ENCODE data around the gene ZNF674. TPM values are rescaled to one million over a fixed set of nuclear protein-coding genes. Genes with fewer than 3 reads are reported as not detected.

ZNF674 gene
- total and polyA plus RNA-seq, 8 donors: 4.1 to 10.8 (median 7.2) TPM

DNA sequence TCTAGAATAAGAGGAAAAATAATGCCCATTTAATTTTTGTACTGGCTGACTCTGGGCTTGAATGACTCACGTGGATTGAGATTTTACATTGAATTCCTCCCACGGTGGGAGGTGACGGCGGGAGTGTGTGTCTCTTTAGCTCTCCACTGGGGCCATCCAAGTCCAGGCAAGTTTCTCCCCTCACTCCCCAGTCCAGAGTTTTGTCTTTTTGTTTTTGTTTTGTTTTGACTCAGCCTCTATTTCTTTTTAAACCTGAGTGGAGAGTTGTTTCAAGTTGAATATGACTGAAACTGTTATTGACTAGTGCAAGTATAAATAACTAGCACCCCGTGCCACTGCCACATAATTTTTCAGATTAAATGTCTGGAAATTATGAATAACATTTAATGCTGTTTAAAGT is 41.9 kb upstream of the ZNF674 start:
- Histone ChIP-seq H3K27me3 (no peaks in the 10 kb centered on the region), H3K36me3 (no peaks in the 10 kb centered on the region), H3K4me1 (peaks cover 0 to 17% of the 10 kb centered on the region in 2 donors), H3K27ac (peak overlapping the region in 1 of 2 donors; percentile 14), H3K4me3 (no peak overlapping the region), H3K9me3 (no peaks in the 10 kb centered on the region)
- ATAC-seq: peak; percentile 35
- intact Hi-C loops (cut with DNase I): no loop called here
- TF ChIP-seq, protein P1, sequence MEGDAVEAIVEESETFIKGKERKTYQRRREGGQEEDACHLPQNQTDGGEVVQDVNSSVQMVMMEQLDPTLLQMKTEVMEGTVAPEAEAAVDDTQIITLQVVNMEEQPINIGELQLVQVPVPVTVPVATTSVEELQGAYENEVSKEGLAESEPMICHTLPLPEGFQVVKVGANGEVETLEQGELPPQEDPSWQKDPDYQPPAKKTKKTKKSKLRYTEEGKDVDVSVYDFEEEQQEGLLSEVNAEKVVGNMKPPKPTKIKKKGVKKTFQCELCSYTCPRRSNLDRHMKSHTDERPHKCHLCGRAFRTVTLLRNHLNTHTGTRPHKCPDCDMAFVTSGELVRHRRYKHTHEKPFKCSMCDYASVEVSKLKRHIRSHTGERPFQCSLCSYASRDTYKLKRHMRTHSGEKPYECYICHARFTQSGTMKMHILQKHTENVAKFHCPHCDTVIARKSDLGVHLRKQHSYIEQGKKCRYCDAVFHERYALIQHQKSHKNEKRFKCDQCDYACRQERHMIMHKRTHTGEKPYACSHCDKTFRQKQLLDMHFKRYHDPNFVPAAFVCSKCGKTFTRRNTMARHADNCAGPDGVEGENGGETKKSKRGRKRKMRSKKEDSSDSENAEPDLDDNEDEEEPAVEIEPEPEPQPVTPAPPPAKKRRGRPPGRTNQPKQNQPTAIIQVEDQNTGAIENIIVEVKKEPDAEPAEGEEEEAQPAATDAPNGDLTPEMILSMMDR (IDR thresholded peaks at IDR 0.05): no peak
- DNase-seq: no peak

DNA sequence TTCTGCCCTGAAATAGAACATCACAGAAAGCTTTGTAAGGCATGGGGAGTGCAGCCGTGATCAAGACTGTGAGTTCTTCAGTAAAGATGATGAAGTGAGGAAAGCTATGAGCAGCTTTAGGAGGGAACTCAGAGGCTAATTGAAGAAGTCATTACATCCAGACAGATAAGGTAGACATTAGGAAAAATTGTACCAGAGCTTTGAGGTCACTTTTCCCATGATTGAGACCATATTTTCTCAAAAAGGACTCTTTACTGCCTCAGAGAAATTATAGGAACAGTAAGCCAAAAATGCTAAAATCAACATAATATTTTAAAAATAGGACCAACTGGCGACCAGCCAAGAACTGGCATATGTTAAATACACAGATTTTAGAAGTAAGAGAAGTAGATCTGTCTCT is 39.5 kb upstream of the ZNF674 start:
- TF ChIP-seq, protein P1 (IDR thresholded peaks at IDR 0.05): no peak
- no peaks in the 10 kb centered on the region for H3K9me3 ChIP-seq
- H3K27me3 ChIP-seq: no peaks in the 10 kb centered on the region
- H3K36me3 ChIP-seq: no peaks in the 10 kb centered on the region
- no peak overlapping the region for H3K4me3 ChIP-seq
- ATAC-seq (no peak), DNase-seq (peak in 2 of 4 donors; percentile 30 to 44)
- no peak overlapping the region for H3K27ac ChIP-seq
- H3K4me1 ChIP-seq: peaks cover 0 to 17% of the 10 kb centered on the region in 2 donors
- intact Hi-C loops (cut with DNase I): no loop called here

DNA sequence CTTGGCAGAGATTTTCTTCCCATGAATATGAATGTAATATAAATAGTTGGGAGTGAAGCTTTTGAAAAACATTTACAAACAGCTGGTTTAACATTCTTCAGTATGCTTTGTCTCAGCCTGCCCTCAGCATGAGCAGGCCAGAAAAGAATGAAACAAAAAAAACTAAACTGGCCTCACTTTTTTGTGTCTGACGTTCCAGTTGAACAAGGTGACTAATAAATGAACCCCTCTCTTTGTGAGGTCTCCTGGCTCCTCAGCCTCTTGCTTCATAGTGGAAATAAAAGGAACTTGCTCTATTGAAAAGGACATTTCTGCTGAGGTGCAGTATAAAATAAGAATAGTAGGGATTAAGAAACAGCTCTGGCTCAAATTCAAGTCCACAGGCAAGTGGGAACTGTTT is 37.7 kb upstream of the ZNF674 start:
- DNase-seq (peak in 1 of 4 donors; percentile 29), ATAC-seq (peak; percentile 44)
- H3K9me3 ChIP-seq: no peaks in the 10 kb centered on the region
- no peak overlapping the region for H3K4me3 ChIP-seq
- TF ChIP-seq, protein P1 (IDR thresholded peaks at IDR 0.05): no peak
- peaks cover 0 to 8% of the 10 kb centered on the region in 2 donors for H3K4me1 ChIP-seq
- H3K27ac ChIP-seq: peak overlapping the region in 1 of 2 donors; percentile 5
- H3K36me3 ChIP-seq: no peaks in the 10 kb centered on the region
- intact Hi-C loops (cut with DNase I): no loop called here
- H3K27me3 ChIP-seq: no peaks in the 10 kb centered on the region

DNA sequence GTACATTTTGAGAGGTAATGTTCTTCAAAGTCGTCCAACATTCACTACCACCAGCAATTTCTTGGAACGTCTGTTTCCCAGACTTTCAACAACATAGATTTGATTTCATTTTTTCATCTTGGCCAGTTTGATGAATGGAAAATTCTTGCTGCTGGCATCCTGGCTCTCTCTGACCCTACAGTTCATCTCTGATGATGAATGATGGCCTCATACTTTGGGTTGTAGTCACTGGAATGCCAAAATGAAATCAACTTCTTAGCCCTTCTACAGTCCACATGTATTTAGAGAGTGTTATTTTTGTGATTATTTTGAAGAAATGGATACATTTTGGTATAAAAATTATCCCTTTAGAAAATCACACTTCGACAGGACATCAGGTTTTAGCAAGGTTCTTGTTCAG is 37.1 kb upstream of the ZNF674 start:
- TF ChIP-seq, protein P1 (IDR thresholded peaks at IDR 0.05): no peak
- H3K27me3 ChIP-seq: no peaks in the 10 kb centered on the region
- no peak for DNase-seq
- ATAC-seq: no peak
- H3K4me3 ChIP-seq: no peak overlapping the region
- H3K4me1 ChIP-seq: peaks cover 0 to 7% of the 10 kb centered on the region in 2 donors
- intact Hi-C loops (cut with DNase I): no loop called here
- no peaks in the 10 kb centered on the region for H3K9me3 ChIP-seq
- H3K27ac ChIP-seq: no peak overlapping the region
- H3K36me3 ChIP-seq: no peaks in the 10 kb centered on the region

DNA sequence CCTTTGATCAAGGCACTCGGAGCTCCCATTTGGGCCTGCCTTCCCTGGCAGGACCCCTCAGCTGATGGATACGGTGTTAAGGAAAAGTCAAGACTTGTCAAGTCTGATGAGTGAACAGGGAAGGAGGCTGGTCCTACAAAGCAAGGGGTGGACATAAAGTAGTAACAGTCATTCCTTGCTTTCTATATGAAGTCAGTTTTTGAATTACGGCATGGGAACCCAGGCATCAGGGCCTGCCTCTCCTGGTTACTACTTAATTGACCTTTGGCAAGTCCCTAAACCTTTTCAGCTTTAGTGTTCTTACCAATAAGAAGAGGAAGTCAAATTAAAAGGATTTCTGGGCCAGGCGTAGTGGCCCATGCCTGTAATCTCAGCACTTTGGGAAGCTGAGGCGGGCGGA is 35.4 kb upstream of the ZNF674 start:
- DNase-seq (no peak), ATAC-seq (no peak)
- TF ChIP-seq, protein P1 (IDR thresholded peaks at IDR 0.05): no peak
- Histone ChIP-seq H3K36me3 (no peaks in the 10 kb centered on the region), H3K27ac (no peak overlapping the region), H3K4me1 (peaks cover 0 to 16% of the 10 kb centered on the region in 2 donors), H3K9me3 (no peaks in the 10 kb centered on the region), H3K27me3 (no peaks in the 10 kb centered on the region), H3K4me3 (no peak overlapping the region)
- intact Hi-C loops (cut with DNase I): no loop called here
